Jurkat, Clone E6-1 (cell line): ENCODE measurements around the gene PTPN3.

ENCODE experiments used
- DNase-seq: peaks from one replicate; pipeline ENCODE4 v3.0.0-alpha.2; 2011; ENCODE audit warnings: low read depth, low spot score
- H3K4me3 ChIP-seq: 2 replicates; pipeline ENCODE4 v1.5.1; 2011; ENCODE audit warnings: mild to moderate bottlenecking, low read length, control low read depth, moderate library complexity

Gene PTPN3

DNA sequence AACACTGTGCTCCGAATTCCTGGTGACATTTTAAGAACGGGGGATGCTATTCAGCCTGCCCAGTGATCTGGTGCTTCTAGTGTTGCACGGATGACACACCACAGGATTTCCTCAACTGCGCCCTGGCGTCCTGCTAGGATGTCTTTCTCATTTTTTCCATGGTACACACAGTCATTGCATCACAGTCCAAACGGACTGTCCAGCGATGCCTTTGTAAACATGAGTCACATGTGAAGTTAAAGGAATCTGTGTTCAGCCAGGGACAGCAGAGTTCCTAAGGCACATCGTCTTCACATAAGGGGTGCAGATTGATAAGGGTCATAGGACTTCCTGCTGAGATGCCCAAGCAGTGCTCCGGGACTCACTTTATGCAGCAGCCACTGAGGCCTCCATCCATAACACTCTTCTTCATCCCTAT lies 9.3 kb upstream of the PTPN3 start:
- DNase-seq, result no peak
- H3K4me3 ChIP-seq, result no peak overlapping the region

DNA sequence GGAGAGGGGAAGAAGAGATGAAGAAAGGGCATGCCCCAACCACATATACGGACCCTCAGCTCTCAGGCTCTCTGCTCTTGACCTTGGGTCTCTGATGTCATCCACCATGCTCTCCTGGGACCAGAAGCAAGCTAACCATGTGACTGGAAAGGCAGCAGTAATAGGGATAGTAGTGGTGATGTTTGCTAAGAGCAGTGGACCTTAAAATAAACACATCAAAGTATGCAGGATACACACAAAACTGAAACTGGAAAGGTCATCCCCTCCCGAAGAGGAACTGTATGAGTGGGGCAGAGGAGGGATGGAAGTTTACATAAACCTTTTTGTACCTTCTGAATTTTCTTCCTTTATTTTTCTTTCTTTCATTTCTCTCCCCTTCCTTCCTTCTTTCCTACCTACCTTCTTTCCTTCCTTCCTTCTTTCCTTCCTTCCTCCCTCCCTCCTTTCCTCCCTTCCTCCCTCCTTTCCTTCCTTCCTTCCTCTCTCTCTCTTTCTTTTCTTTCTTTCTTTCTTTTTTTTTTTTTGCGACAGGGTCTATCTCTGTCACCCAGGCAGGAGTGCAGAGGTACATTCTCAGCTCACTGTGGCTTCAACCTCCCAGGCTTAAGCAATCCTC lies 8.1 kb upstream of the PTPN3 start:
- H3K4me3 ChIP-seq, result no peak overlapping the region
- DNase-seq, result no peak

DNA sequence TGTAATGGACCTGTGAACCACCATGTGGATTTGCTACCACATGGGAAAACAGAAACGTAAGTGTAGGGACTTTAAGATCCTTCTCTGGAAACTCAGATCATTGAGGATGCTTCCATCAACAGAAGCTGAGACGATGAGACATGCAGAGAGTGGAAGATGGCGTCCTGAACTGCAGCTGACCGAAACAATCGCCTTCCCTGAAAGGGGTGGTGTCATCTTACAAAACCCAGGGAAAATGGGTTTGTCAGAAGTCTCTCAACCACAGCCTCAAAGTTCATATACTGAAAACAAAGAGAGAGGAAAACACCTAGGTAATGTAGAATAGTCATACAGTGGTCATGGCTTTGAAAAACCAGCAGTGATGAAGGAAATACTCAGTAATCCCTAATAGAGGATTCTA lies 6.6 kb upstream of the PTPN3 start:
- DNase-seq, result no peak
- H3K4me3 ChIP-seq, result no peak overlapping the region

DNA sequence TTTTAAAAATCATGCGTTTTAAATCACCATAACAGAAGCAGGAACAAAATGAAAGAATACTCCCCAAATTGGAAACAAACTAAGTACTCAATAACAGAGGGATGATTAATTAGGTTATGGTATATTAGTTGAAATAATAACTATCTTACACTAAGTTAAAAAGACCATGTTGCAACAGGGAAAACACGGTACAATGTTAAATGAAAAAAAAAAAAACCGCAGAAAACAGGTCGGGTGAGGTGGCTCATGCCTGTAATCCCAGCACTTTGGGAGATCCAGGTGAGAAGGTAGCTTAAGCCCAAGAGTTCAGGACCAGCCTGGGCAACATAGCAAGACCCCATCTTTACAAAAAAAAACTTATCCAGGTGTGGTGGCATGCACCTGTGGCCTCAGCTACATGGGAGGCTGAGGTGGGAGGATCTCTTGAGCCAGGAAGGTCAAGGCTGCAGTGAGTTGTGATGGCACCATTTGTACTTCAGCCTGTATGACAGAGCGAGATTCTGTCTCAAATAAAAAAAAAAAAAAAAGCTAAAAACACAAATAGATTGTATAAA lies 2.4 kb upstream of the PTPN3 start:
- no peak for DNase-seq
- H3K4me3 ChIP-seq, result no peak overlapping the region

DNA sequence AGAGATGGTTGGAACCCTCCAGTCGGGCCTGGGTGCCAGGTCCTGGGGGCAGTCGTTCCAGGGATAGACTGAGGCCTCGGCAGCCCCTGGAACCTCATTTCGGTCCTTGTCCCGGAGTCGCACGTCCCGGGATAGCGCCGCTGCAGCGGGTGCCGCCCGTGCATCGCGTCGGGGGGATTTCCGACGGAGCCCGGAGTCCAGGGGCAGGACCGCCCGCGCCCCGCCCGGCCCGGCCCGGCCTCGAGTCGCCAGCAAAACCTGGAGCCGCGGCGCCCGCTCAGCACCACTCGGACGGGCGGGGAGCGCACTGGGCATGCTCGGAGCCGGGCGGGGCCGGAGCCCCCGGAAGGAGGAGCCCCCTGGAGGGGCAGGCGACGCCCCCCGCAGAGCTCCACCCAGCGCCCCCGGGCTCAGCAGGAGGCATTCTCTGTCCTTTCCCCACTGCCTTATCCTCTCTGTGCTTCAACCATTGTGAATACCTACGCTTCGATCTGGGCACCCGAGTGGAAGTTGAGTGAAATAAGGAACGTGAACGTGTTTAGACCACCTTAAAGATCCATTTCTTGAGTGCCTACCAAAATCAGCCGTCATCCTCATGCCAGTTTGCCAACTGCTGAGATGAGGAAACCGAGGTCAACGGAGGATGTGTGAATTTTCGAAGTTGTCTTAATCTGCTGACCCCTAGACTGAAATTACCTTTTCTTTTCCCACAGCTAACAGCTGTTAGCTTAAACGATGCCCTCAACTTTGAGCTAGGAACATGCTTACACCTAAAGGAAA lies 1.7 kb upstream of the PTPN3 start:
- H3K4me3 ChIP-seq, result peak overlapping the region; percentile 45
- no peak for DNase-seq

DNA sequence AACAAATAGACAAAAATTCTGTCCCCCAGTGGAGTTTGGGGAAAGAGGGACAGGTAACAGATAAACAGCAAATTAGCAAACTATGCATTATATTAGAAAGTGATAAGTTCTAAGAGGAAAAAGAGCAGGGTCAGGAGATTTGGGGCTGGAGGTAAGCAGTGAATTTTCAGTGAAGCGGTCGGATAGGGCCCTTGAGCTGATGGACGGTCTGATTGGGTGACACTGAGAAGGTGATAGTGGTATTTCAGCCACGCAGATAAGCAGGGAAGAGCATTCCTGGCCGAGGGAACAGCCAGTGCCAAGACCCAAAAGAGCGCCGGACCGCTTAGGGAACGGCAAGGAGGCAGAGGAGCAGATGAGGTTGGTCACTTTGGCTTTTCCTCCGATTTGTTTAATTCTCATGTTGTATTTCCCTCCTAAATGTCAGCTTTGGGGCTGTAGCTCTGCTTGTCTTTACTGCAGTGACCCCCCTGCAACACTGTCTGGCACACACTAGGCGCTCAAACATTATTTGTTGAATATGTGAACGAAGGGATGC lies 1.1 kb upstream of the PTPN3 start:
- peak overlapping the region; percentile 45 for H3K4me3 ChIP-seq
- DNase-seq, result no peak

DNA sequence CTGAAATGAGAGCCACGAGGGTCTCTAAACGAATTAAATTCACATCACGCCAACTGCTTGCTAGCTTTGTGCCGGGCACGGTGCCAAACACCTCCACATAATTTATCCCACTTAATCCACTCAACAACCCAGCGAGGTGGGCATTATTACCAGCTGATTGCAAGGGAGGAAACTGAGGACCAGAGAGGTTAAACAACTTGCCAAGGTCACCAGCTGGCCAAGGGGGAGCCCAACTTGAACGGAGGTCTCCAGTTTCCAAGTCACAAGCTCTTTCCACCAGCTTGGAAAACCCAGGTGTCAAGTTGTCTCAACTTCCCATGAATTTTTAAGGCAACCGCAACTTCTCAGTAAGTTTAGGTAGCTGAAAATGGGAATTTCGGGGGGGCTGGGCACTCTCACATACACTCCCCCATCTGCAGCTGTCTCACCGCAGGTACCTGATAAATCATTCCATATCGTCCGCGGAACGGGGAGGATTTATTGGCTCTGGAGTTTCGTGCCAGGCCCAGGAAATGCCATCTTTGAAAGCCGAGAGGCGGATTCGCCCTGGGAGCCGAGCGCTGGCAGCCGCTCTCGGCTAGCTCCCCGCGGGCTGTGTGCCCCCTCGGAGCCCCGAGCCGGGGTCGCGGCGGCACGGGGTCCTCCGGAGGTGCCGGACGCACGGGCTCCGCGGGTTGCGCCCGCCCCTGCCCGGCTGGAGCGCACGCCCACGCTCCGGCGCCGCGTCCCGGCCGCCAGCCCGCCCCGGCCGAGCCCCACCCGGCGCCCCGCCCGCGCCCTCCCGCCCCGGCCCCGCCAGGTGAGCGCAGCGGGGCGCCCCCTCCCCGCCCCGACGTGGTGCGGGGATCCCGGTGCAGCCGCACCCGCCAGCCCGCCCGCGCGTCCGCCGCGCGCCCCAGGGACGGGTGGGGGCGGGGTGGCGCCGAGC lies 617 bp downstream of the PTPN3 start:
- no peak for DNase-seq
- no peak overlapping the region for H3K4me3 ChIP-seq

DNA sequence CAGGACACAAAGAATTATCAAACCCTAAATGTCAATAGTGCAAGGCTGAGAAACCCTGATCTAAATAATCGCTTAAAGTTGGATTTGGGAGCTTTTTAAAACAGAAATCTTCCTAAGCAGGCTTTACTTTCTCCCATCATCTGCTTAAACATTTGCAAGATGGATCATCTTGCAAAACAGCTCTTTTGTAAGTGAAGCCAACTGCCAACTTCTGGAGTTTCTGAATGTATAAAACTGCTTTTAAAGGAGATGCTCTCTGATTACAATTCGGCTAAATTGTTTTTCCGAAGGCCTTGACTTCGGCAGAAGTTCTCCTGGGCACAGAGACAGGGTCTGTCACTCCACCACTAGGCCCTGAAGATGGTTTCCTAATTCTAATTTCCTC lies 1.3 kb downstream of the PTPN3 start:
- H3K4me3 ChIP-seq, result no peak overlapping the region
- DNase-seq, result no peak

DNA sequence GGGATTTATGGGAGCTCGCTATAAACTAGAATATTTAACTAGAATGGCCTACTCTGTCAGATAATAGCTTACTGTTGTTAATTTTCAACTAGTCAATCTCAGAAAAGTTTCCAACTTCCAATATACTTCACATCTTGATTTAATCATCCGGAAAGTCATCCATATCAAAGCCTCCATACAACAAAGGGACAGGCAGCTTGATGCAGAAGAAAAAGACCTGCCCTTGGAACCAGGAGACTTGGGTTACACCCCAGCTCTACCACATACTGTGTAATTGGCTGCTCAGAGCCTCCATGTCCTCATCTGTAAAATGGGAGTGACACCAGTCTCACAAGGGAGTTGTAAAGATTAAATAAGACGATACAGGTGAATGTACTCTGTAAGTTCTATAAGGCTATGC lies 1.9 kb downstream of the PTPN3 start:
- DNase-seq, result no peak
- H3K4me3 ChIP-seq, result no peak overlapping the region

DNA sequence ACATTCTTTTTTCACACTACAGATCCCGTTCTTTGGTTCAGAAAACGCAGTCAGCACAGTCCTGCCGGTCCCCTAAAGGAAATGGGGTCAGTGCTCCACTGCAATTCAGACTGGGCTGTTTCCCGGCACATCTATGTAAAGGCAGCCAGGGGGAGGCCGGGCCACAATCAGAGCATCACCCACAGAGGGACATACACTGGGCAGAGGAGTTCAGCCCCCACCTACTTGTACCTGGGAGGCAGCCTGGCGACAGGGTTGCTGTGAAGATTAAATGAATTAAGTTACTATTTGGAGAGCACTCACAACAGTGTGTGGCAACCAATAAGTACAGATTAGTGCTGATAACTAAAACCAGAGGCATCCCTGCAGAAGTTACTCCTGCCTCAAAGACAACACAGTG lies 4.5 kb downstream of the PTPN3 start:
- no peak overlapping the region for H3K4me3 ChIP-seq
- no peak for DNase-seq

DNA sequence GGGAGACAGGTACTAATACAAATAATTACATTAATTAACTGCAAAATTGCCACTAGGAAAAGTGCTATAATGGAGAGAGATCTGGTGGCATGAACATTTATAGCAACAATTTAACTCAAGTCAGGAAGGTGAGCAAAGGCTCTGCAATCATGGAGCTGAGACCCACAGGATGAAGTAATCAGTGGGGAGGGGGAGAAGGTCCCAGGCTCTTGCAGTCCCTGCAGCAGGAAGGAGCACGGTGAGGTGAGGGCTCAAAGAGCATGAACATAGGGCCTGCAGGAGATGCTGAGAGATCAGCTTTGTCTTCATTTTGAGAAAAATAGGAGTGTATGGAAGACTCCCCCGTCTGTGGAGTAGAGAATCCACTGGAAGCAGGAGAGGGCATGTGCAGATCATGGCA lies 6.5 kb downstream of the PTPN3 start:
- no peak overlapping the region for H3K4me3 ChIP-seq
- no peak for DNase-seq

DNA sequence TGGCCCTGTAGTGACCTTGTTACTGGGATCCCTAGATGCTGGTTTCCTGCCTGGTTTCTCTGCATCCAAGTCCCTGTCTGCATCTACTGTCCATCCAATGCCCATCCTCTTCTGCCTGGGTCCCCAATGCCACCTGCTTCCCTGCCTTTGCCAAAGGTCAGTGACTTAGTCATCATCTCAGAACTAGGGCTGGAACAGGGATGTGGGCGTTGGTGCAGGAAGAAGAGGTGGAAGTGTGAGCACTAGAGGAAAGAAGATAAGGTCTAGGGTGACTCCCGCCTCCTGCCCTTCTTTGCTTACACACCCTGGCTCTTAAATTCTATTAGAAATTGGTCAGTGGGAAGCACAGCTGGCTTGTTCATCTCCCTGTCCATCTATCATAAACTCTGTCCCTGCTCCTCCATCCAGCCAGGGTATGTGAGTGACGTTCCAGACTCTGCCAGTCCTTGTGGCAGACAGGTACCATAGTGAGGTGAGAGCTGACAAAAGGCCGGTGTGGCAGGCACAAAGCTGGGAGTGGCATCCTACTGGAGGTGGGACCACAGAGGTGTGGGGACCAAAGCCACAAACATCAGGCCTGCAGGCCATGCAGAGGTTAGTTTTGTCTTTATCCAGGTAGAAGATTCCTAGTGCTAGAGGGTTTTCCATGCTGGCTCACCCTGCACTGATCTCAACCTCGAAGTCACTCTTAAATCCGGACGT lies 9.2 kb downstream of the PTPN3 start:
- DNase-seq, result no peak
- H3K4me3 ChIP-seq, result no peak overlapping the region

DNA sequence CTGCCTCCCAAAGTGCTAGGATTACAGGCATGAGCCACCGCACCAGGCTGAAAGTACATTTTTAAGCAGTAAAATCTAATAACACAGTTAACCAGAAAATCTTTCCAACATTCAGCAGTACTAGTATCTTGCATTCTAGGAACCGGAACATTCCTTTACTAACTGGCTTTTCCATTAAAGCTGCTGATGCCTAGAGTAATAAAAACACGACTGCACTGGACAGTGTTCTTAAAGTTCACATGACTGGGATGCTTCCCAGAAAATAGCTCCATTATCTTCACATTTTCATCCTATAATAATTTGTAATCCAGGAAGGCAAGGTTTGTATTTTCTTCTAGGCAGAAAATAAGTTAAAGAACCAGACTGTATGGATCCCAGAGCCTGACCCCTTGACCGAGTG lies 9.8 kb downstream of the PTPN3 start:
- no peak overlapping the region for H3K4me3 ChIP-seq
- no peak for DNase-seq

DNA sequence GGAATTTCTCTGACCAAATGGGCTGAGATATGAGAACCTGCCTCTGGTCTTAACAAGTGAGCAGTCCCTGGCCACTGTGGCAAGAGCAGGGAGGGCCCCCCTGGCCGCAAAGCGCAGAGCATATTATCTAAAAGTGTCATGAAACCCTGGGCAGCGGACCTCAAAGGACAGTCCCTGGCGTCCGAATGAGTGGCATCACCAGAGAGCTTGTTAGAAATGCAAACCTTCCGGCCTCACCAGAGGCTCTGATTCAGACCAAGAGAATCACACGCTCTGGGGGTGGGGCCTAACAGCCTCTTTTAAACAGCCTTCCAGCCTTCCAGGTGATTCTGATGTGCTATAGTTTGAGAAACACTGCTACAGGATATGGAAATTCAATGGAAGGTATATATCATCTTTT lies 10.9 kb downstream of the PTPN3 start:
- no peak overlapping the region for H3K4me3 ChIP-seq
- DNase-seq, result no peak

DNA sequence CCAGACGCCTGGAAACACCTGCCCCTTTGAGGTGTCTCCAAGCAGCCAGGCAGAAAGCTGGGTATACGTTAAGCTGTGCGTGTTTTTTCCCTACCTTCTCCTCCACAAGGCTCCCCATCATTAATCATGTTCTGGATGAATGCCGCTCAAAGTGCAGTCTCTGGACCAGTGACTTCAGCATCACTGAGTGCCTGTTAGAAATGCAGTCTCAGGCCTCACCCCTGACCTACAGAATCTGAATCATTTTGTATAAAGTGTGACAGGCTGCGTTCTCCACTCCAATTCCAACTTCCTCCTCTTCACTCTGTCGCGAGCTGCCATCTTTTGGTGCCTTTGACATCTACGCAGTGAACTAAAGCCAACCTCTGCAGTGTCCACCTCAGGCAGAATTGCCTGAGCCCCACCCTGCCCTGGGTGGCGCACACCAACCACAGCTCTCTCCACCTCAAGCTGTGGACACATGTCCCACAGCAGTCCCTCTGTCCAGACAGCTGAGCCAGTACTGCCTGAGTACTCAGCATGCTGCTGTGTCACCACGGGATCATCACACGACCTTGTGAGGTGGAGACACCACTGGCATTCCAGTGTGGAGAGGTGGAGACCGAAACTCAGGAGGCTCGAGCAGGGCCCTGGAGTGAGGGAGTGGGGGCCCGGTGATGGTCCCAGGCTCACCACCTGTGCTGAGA lies 14.2 kb downstream of the PTPN3 start:
- no peak overlapping the region for H3K4me3 ChIP-seq
- no peak for DNase-seq

DNA sequence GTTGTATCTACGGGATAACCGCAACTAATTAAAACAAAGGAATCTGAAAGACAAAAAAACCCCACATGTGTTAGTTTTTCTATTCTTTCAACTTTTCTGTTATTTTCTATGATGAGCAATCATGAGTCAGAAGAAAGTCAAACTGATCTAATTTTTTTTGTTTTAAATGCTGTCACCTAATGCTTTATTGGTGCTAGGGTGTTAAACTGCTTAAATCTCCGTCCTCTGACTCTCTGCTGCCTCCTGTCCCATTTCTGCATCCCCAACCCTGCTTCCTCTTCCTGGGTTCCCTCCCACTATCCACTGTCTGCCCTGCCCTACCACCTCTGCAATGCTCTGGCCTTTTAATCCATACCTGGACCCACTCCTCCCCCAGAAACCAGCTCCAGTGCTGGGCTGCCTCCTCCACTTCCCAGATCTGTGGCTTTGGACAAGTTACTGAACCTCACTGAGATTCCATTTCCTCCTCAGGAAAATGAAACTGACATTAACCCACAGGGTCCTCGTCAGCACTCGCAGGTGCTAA lies 15.7 kb downstream of the PTPN3 start:
- DNase-seq, result no peak

DNA sequence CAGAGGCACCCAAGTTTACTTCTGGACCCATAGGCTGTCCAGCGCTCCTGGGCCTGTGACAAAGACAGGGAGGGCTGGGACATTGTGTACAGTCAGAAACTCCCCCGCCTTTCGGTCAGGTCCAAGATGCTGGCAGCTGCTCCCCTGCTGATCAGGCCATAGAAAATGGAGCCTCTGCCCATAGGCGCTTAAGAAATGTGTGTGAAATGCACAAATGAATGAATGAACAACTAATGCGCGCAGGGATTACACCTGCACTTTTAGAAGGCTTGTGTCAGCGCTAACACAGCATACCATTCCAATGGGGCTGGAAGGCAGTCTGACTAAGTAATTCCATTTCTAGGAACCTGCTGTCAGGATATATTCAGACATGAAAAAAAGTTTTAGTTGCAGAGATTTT lies 16.3 kb downstream of the PTPN3 start:
- H3K4me3 ChIP-seq, result no peak overlapping the region
- no peak for DNase-seq

More for the DNA sequence above, 15.7 kb downstream of the PTPN3 start:
- H3K4me3 ChIP-seq, result no peak overlapping the region

DNA sequence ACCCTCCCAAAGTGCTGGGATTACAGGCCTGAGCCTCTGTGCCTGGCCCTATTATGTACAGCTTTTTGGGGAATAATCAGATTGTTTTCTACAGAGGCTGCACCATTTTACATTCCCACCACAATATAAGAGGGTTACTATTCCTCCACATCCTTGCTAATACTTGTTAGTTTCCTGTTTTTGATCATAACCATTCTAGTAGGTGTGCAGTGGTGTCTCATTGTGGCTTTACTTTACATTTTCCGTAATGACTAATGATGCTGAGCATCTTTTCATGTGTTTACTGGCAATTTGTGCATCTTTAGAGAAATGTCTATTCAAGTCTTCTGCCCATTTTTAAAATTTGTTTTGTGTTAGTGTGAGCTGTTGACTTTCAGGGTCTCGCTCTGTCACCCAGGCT lies 18.3 kb downstream of the PTPN3 start:
- H3K4me3 ChIP-seq, result no peak overlapping the region
- DNase-seq, result no peak
